ENCODE results near the gene BCO1. TPM values are rescaled to one million over a fixed set of nuclear protein-coding genes. Genes with fewer than 3 reads are reported as not detected.
A peak's percentile ranks its signal among the peaks of the same experiment; 100 is the strongest.

The BCO1 gene
- total and polyA plus RNA-seq, 4 donors, result 0.22 to 0.71 (median 0.37) TPM

DNA sequence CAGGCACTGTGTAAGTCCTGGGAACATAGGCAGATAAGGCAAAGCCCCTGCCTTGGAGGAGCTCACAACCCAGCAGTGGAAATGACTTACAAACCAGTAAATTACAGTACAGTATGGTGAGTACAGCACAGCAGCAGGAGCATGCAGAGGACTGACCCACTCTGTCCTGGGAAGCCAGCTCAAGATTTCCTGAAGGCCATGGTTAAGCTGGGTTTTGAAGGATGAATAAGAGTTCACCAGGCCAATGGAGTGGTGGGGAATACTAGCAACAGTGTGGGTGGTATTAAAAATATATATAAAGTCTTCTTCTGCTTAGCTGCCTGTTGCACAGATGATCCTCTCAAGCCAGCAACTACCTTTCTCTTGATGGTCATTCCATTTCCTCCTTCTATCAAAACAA is 73.3 kb downstream of the BCO1 start:
- Histone ChIP-seq H3K27ac (ENCODE audit: low read depth, low read length) (no peak overlapping the region), H3K36me3 (ENCODE audit: control insufficient read depth, insufficient read depth, low read length) (no peaks in the 10 kb centered on the region), H3K9me3 (ENCODE audit: control insufficient read depth, insufficient read depth, low read length) (no peaks in the 10 kb centered on the region), H3K27me3 (ENCODE audit: control insufficient read depth, insufficient read depth, low read length) (no peaks in the 10 kb centered on the region), H3K4me3 (ENCODE audit: low read depth, low read length) (no peak overlapping the region), H3K4me1 (ENCODE audit: control insufficient read depth, insufficient read depth, low read length) (peaks cover 8% of the 10 kb centered on the region)
- DNase-seq (ENCODE audit: low read depth in 4 of 6, low spot score in 6 of 6), result no peak

DNA sequence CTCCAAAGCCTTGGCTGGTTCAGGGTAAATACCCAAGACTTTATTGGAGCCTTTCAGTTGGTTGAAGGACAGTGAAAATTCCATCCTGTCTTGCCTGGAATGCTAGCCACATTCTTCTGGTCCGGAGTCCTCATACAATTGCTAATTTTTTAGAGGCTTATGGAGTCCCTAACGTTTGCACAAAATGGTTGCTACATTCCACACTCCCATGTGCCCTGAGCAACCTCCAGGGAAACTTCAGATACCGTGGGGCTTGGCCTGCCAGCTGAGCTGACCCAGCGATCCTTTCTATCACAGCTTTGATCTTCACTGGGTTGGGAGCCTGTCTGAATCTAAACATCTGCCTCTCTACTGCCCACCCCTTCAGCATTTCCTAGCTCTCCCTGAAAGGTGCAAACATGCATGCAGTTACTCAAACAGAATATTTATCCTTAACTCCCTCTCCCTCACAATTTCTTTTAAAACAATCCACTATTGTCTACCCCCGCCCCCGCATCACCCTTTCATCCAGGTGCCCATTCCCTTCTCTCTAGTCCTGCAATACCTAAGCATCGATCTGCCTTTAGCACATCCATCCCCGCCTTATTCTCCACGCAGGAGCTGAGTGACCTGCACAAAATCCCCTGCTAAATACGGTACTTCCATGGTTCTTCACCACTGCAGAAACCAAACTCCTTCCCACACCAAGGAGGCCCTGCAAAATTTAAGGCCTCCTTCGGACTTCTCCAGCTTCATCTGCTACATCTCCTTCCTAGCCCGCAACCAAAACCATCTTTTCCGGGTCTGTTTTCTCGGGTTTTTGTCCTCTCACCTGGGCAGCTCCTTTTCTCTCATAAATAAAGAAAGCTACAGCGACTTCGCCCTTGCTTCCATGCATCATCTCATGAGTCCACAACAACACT is 75.5 kb downstream of the BCO1 start:
- peak in 1 of 6 donors; percentile 8 for DNase-seq (ENCODE audit: low read depth in 4 of 6, low spot score in 6 of 6)
- Histone ChIP-seq H3K27me3 (ENCODE audit: control insufficient read depth, insufficient read depth, low read length) (no peaks in the 10 kb centered on the region), H3K9me3 (ENCODE audit: control insufficient read depth, insufficient read depth, low read length) (no peaks in the 10 kb centered on the region), H3K36me3 (ENCODE audit: control insufficient read depth, insufficient read depth, low read length) (no peaks in the 10 kb centered on the region), H3K4me1 (ENCODE audit: control insufficient read depth, insufficient read depth, low read length) (peaks cover 12% of the 10 kb centered on the region), H3K27ac (ENCODE audit: low read depth, low read length) (peak overlapping the region; percentile 74), H3K4me3 (ENCODE audit: low read depth, low read length) (peak overlapping the region; percentile 75)
- 1% methylated on average over 16 of the region's 16 CpGs for WGBS (ENCODE audit: insufficient coverage)

DNA sequence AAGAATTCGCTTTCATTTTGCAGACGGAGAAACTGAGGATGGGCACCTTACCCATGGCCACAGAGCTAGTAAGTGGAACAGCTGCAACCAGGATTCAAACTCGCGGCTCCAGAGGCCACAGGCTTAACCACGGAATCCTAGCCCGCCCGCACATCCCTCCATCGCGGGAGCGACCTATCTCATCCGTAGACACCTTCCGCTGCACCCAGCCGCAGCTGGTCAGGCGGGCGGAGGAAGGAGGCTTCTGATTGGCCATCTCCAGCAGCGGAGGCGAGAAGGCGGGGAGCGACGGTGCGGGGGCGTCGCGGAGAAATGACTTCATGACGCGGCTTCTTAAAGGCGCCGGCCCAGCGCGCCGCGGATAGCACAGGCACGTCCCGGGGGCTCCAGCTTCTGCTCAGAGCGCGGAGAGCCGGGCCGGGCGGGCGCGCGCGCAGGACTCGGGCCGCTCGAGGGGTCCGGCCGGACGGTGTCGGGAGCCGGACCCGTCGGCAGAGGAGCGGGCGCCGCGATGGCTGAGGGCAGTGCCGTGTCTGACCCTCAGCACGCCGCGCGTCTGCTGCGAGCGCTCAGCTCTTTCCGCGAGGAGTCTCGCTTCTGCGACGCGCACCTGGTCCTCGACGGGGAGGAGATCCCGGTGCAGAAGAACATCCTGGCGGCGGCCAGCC is 76.2 kb downstream of the BCO1 start, which contains the start of gene GAN:
Gene GAN, plus strand, starts transcription at position 360 of the 668 bp plus-strand sequence. Its CDS starts 152 bp downstream, at position 512.
- no peaks in the 10 kb centered on the region for H3K36me3 ChIP-seq (ENCODE audit: control insufficient read depth, insufficient read depth, low read length)
- WGBS (ENCODE audit: insufficient coverage), result under 1% methylated on average over 75 of the region's 75 CpGs
- DNase-seq (ENCODE audit: low read depth in 4 of 6, low spot score in 6 of 6), result peak; percentile 84 to 99 (median 93)
- H3K27me3 ChIP-seq (ENCODE audit: control insufficient read depth, insufficient read depth, low read length), result no peaks in the 10 kb centered on the region
- no peaks in the 10 kb centered on the region for H3K9me3 ChIP-seq (ENCODE audit: control insufficient read depth, insufficient read depth, low read length)
- peak within 1 kb of the TSS; percentile 75 for H3K4me3 ChIP-seq (ENCODE audit: low read depth, low read length)
- H3K27ac ChIP-seq (ENCODE audit: low read depth, low read length), result peak within 1 kb of the TSS; percentile 74
- peaks cover 13% of the 10 kb centered on the region for H3K4me1 ChIP-seq (ENCODE audit: control insufficient read depth, insufficient read depth, low read length)

DNA sequence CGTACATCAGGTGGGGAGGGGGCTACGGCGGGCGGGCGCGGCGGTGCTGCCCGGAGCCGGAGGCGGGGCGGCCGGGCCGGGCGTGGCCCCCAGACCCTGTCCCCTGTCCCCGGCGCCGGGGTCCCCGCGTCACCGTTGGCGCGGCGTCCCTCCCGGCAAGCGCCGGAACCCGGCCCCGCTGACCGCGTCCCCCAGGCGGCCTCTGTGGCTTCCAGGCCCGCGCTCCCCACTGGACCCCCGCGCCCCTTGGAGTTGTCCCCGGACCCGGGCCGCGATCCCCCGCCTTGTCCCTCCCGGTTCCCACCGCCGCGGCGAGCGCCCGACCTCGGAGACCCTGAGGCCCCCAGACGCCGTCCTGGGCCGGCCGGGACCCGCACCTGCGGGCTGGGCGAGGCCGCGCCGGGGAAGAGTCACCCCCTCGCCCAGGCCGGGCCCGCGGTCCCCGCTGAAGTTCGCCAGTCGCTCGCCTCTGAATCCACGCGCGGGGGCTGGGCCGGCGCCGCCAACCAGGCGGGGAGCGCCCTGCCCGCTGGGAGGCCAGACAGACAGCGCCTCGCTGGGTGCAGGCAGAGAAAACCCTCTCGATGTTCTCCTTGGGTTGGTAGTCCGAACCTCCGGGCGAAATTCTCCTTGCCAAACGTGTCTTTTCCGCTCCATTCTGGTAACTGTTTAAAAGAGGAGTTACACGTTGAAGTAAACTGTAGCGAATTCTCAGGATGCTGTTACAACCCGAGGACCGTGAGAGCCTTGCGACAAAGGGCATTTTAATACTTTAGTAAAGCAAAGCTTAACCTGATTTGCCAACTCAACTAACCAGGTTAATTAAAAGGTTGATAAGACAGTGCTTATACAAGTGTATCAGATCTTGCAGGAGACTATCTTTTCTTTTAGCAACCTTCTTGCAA is 77.0 kb downstream of the BCO1 start:
- Histone ChIP-seq H3K4me1 (ENCODE audit: control insufficient read depth, insufficient read depth, low read length) (peaks cover 13% of the 10 kb centered on the region), H3K9me3 (ENCODE audit: control insufficient read depth, insufficient read depth, low read length) (no peaks in the 10 kb centered on the region), H3K4me3 (ENCODE audit: low read depth, low read length) (peak overlapping the region; percentile 75), H3K27ac (ENCODE audit: low read depth, low read length) (peak overlapping the region; percentile 47), H3K27me3 (ENCODE audit: control insufficient read depth, insufficient read depth, low read length) (no peaks in the 10 kb centered on the region), H3K36me3 (ENCODE audit: control insufficient read depth, insufficient read depth, low read length) (no peaks in the 10 kb centered on the region)
- WGBS (ENCODE audit: insufficient coverage), result under 1% methylated on average over 81 of the region's 88 CpGs
- DNase-seq (ENCODE audit: low read depth in 4 of 6, low spot score in 6 of 6), result peak in 2 of 6 donors; percentile 43 to 57

DNA sequence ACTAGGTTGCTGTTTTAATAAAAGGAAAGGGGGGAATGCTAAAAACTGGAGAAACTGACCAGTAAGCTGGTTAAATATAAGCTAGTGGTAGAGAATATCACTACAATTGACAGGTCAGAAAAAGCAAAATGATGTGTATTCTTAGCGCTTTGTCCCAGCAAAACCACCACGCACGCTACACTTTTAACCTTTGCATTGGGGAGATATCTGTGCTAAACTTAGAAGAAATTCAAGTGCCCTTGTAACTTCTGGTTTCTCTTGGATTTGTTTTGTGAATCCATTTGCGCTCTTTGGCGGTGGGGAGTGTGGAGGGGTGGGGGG is 77.6 kb downstream of the BCO1 start:
- DNase-seq (ENCODE audit: low read depth in 4 of 6, low spot score in 6 of 6), result no peak
- Histone ChIP-seq H3K27me3 (ENCODE audit: control insufficient read depth, insufficient read depth, low read length) (no peaks in the 10 kb centered on the region), H3K36me3 (ENCODE audit: control insufficient read depth, insufficient read depth, low read length) (no peaks in the 10 kb centered on the region), H3K9me3 (ENCODE audit: control insufficient read depth, insufficient read depth, low read length) (no peaks in the 10 kb centered on the region), H3K27ac (ENCODE audit: low read depth, low read length) (no peak overlapping the region), H3K4me3 (ENCODE audit: low read depth, low read length) (peak overlapping the region; percentile 48), H3K4me1 (ENCODE audit: control insufficient read depth, insufficient read depth, low read length) (peaks cover 13% of the 10 kb centered on the region)
- no CpG with 5 or more reads among the region's 5 CpGs for WGBS (ENCODE audit: insufficient coverage)

DNA sequence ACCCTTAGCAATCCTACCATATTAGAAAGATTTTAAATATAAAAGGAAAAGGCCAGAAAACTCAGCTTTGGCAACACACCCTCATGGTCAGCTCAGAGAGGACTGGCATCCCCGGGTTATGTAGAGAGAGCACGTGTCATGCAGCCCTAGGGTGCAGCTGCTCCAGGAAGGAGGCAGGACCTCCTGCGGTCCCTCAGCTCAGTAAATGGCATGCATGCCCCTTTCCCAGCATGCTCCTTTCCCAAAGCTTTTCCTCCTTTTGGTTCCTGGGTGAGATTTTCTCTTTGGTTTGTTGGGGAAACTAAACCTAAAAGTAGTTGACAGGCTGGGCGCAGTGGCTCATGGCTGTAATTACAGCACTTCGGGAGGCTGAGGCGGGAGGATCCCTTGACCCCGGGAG is 80.2 kb downstream of the BCO1 start:
- Histone ChIP-seq H3K27me3 (ENCODE audit: control insufficient read depth, insufficient read depth, low read length) (no peaks in the 10 kb centered on the region), H3K4me1 (ENCODE audit: control insufficient read depth, insufficient read depth, low read length) (peaks cover 8% of the 10 kb centered on the region), H3K4me3 (ENCODE audit: low read depth, low read length) (no peak overlapping the region), H3K27ac (ENCODE audit: low read depth, low read length) (no peak overlapping the region), H3K36me3 (ENCODE audit: control insufficient read depth, insufficient read depth, low read length) (no peaks in the 10 kb centered on the region), H3K9me3 (ENCODE audit: control insufficient read depth, insufficient read depth, low read length) (no peaks in the 10 kb centered on the region)
- 68% methylated on average over 5 of the region's 7 CpGs for WGBS (ENCODE audit: insufficient coverage)
- DNase-seq (ENCODE audit: low read depth in 4 of 6, low spot score in 6 of 6), result no peak

DNA sequence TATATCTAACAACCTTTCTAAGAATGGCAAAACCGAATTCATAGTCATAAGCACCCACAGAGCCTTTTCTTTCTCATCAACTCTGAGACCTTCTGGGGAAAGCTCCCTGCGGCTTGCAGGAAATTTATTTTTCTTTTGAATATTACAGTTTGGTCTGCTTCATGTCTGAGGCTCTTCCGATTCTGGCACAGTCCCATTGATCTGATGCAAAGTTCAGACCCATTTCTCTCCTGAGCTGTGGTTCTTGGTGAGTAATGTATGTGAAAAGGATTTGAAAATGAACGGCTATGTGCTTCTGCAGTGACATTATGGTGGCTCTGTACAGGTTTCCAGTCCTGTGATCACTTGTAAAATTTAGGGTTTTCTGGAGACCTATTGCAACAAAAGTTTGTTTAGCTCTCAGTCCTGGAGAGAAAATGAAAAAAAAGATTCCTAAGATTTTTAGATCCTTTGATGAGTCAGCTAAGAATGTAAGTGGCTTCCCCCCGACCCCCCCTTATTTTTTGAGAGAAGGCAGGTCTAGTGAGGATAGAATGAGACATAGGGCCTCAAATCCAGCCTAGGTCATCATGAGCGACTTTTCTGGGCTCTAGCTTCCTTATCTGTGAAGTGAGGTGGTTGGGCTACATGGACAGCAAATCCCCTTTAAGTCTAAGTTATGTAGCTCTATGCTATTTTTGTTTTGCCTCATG is 80.9 kb downstream of the BCO1 start:
- no peak overlapping the region for H3K4me3 ChIP-seq (ENCODE audit: low read depth, low read length)
- no peak for DNase-seq (ENCODE audit: low read depth in 4 of 6, low spot score in 6 of 6)
- H3K27ac ChIP-seq (ENCODE audit: low read depth, low read length), result no peak overlapping the region
- no peaks in the 10 kb centered on the region for H3K27me3 ChIP-seq (ENCODE audit: control insufficient read depth, insufficient read depth, low read length)
- peaks cover 9% of the 10 kb centered on the region for H3K4me1 ChIP-seq (ENCODE audit: control insufficient read depth, insufficient read depth, low read length)
- H3K9me3 ChIP-seq (ENCODE audit: control insufficient read depth, insufficient read depth, low read length), result no peaks in the 10 kb centered on the region
- H3K36me3 ChIP-seq (ENCODE audit: control insufficient read depth, insufficient read depth, low read length), result no peaks in the 10 kb centered on the region
- 67% methylated on average over 3 of the region's 6 CpGs for WGBS (ENCODE audit: insufficient coverage)

DNA sequence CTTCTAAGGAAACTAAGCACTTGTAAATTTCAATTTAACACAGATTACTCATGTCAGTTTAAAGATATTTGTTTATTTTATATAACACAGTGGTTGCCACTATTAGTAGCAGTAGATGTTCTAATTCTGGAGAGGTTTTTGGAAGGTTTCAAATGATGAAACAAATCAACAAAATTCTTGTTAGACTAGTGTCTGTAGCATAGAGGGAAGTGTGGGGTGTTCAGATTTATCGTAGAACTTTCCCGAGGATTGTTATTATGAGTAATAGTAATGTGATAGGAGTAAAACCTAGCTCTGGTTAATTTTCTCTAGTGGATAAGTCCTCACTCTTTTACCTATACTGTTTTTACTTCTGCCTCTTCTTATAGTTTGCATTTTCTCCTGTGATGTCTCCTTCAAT is 82.5 kb downstream of the BCO1 start:
- Histone ChIP-seq H3K36me3 (ENCODE audit: control insufficient read depth, insufficient read depth, low read length) (no peaks in the 10 kb centered on the region), H3K27me3 (ENCODE audit: control insufficient read depth, insufficient read depth, low read length) (no peaks in the 10 kb centered on the region), H3K4me3 (ENCODE audit: low read depth, low read length) (no peak overlapping the region), H3K4me1 (ENCODE audit: control insufficient read depth, insufficient read depth, low read length) (peaks cover 13% of the 10 kb centered on the region), H3K9me3 (ENCODE audit: control insufficient read depth, insufficient read depth, low read length) (no peaks in the 10 kb centered on the region), H3K27ac (ENCODE audit: low read depth, low read length) (no peak overlapping the region)
- WGBS (ENCODE audit: insufficient coverage), result no CpG with 5 or more reads among the region's 2 CpGs
- DNase-seq (ENCODE audit: low read depth in 4 of 6, low spot score in 6 of 6), result no peak

DNA sequence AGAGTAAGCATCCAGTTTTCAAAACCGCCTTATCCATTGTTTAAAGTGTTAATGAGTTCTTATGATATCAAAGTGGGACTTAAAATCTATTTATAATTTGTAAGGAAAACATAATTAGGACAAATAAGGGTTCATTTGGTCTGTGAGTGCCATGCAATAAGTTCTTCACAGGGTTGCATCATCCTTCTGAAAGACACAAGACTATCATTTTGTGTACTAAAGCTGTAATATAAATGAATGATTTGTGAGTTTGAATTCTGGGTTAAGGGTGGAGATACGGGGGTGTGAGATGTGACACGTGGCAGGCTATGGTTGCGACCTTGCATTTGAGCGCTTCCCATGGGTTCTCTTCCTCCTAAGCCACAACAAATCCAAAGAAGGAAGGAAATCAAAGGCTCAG is 83.0 kb downstream of the BCO1 start:
- H3K9me3 ChIP-seq (ENCODE audit: control insufficient read depth, insufficient read depth, low read length), result no peaks in the 10 kb centered on the region
- H3K4me3 ChIP-seq (ENCODE audit: low read depth, low read length), result no peak overlapping the region
- no peaks in the 10 kb centered on the region for H3K27me3 ChIP-seq (ENCODE audit: control insufficient read depth, insufficient read depth, low read length)
- DNase-seq (ENCODE audit: low read depth in 4 of 6, low spot score in 6 of 6), result no peak
- no peaks in the 10 kb centered on the region for H3K36me3 ChIP-seq (ENCODE audit: control insufficient read depth, insufficient read depth, low read length)
- no CpG with 5 or more reads among the region's 5 CpGs for WGBS (ENCODE audit: insufficient coverage)
- H3K4me1 ChIP-seq (ENCODE audit: control insufficient read depth, insufficient read depth, low read length), result peaks cover 13% of the 10 kb centered on the region
- H3K27ac ChIP-seq (ENCODE audit: low read depth, low read length), result no peak overlapping the region
